Activated CD8-positive, alpha-beta memory T cell treated with anti-CD3 and anti-CD28 coated beads, Interleukin-2, amount 50 U/mL, for 1 hour (primary cell): ENCODE data around the gene CAPN1.
"Not testable (repeated sequence)": the region's sequence is repeated elsewhere in the genome, so short reads cannot be mapped to it uniquely, and the experiment has no call there.

Experiments used
- DNase-seq: peaks from one replicate; pipeline ENCODE4 v3.0.0-alpha.2; 2020; ENCODE audit errors: extremely low read depth

CAPN1 gene

DNA sequence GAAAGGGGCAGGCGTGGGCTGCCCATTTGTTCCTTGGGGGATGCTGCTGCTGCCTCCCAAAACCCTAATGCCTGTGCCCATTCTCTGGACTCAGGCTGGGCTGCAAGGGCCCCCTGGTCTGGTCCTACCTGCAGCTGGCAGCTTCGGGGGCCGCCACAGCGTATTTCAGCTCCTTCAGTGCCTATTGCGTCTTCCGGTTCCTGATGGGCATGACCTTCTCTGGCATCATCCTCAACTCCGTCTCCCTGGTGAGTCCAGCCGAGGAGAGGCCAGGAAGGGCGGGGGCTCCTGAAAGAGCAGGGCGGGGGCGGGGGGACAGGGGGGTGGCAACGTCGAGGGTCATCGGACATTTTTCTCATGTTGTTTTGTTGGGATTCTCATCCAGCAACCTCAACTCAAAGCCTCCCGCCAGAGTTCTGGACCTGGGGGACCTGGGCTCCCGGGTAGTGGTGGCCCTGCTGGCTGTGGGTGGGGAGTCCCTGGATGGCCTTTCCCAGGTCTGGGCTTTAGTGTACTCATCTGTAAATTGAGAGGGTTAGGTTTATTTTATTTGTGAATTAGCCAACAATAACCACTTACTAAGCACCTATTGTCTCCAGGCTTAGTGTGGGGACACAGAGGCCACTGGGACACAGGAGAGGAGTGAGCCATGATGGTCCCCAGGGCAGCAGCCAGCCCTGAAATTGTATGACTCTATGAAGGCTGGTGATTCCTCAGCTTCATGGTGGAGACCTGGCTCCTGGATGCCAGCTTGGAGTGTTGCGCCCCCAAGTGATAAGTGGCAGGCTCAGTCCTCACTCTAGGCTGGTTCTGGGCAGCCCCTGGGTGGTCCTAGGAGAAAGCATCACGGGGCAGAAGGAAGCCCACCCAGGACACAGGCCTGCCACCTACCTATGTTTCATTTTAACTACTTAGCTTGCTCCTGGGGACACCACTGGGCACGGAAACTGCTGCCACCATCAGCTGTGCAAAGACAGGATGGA, 36.0 kb downstream of the CAPN1 start:
- DNase-seq: no peak

DNA sequence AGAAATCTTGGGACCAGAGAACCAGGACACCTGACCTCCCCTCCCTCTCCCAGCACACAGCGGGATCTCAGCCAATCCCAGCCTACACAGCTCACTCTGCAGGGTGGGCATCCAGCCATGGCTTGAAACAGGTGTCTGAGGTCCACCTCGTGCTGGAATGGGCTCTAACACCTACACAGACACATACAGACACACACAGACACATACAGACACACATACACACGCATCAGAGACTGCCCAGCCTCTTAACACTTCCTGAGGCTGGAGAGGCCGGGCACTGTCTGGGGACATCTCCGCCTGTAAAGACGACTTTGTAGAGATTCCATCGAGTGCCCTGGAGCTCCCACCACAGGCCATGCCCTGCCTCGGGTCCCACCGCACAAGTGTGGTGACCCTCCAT, 36.7 kb downstream of the CAPN1 start:
- DNase-seq: no peak

DNA sequence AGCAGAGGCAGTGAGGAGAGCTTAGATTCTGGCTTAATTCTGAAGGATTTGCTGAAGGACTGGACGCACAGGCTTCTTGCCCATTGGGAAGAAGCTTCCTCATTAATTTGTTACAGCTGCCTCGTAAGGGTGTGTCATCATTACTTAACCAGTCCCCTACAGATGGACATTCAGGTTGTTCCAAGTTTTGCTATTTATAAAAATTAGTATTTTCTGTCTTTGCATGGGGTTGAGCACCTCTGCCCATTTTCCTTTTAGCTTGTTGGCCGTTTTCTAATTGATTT, 38.1 kb downstream of the CAPN1 start:
- DNase-seq: no peak

DNA sequence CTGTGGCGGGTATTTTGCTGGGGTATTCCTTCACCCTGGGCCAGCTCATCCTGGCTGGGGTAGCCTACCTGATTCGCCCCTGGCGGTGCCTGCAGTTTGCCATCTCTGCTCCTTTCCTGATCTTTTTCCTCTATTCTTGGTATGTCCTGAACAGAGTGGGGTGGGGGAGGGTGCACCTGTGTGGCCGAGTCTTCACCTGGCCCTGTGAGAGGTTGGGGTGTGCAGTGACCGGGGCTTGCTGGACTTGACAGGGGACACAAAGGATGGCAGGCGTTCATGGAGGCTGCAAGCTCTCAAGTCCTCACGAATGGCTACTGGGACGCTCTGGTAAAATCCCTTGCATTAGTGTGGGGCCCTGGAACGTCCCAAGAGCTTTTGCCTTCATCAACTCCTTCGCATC, 39.3 kb downstream of the CAPN1 start:
- no peak for DNase-seq

DNA sequence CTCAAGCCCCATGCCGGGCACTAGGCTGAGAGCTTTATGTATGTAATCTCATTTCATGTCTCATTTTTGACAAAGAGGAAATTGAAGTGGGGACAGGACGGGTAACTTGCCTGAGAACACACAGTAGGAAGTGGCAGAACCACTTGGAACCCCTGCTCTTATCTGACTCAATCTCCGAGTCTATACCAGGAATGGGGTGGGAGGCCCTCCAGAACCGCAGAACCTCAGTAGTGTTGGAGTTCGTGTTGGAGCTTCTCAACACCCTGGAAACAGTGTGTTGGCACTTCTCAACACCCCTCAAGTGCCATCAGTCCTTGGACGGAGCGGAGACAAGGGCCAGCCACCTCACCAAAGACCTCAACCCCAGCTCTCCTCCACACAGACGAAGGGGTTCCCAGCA, 41.3 kb downstream of the CAPN1 start:
- DNase-seq: no peak

DNA sequence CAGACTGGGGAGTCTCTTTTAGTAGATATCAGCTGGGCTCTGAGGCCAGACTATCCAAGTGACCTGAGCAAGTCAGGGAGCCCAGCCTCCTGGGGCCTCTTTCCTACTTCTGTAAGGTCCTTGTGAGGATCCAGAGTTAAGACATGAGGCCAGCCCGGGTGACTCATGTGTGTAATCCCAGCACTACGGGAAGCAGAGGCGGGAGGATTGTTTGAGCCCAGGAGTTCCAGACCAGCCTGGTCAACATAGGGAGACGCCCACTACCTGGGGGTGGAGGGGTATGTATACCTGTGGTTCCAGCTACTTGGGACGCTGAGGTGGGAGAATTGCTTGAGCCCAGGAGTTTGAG, 43.2 kb downstream of the CAPN1 start:
- DNase-seq: no peak

DNA sequence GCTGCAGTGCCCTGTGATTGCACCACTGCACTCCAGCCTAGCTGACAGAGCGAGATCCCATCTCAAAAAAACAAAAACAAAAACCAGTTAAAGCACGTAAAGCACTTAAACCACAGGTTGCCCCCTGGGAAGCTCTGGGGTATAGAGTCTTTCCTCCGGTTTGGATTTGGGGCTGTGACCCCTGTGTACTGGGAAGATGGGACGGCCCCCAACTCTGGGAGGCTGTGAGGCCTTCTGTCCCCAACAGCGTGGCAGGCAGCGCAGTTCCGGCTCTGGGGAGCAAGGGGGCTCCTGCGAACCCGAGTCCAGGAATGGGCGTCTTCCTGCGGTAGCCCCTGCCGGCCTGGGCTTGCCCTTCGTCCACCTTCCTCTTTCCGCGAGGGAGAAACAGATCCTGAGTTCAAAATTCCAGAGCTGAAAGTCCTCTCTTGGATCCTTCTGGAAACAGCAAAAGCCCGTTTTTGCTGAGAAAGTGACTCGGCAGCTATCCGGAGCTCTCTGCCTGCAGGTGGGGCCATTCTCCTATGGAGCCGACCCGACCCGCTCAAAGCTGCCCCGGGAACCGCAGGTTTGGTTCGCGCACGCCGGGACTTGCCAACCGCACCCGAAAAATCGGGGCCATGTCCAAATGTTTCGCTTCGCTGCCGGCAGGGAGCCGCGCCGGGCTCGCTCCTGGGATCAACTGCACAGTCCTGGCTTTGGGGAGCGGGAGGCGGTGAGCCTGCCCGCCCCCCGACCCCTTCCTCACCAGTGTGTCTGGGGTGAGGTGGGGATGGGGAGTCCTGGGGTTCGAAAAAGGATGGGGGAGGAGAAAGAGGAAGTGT, 43.8 kb downstream of the CAPN1 start:
- DNase-seq: no peak

DNA sequence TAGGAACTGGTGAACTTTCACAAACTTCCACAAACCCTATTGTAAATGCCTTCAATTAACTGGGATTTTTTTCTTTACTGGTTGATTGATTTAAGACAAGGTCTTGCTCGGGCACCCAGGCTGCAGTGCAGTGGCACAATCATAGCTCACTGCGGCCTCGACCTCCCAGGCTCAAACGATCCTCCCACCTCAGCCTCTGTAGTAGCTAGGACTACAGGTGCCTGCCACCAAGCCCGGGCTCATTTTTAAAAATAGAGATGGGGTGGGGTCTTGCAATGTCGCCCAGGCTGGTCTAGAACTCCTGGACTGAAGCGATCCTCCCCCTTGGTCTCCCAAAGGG, 44.3 kb downstream of the CAPN1 start:
- no peak for DNase-seq

DNA sequence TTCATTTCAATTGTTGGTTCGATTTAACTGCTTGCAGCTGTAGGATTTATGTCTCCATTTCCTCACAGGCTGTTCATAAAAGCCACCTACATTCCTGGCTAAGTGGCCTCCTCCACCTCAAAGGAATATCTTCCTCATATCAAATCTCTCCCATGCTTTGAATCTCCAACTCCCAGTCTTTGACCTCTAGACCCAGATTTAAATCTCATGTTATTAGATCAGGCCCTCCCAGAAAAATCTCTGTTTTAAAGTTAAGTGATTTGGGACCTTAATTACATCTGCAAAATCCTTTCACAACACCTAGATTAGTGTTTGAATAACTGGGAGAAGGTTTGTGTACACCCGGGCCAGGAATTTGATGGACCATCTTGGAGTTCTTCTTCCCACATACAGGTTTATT, 46.2 kb downstream of the CAPN1 start:
- no peak for DNase-seq

DNA sequence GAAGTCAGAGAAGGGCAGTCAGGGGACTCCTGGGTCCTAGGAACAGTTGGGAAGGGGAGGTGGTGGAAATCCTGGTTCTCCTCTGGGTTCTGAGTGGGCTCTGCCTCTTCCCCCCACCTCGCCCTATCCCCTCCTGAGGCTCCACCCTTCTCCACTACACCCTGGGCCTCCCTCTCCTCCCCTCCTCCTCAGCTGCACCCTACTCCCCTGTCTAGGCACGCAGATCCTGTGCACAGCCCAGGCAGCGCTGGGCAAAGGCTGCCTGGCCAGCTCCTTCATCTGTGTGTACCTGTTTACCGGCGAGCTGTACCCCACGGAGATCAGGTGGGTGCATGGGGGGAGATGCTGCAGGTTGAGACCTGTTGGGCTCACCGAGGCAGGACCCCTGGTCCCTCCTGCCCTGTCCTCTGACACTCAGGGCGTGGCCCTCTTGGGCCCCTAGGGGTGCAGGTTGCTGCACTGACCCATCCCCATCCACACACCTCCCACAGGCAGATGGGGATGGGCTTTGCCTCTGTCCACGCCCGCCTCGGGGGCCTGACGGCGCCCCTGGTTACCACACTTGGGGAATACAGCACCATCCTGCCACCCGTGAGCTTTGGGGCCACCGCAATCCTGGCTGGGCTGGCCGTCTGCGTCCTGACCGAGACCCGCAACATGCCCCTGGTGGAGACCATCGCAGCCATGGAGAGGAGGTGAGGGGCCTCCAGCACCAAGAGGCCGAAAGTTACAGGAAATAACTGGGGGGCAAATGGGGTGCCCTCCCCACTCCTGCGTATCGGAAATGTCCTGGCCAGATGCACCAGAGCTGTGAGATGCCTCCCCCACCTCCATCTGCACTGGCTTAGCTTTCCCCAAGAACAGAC, 54.7 kb downstream of the CAPN1 start:
- no peak for DNase-seq

DNA sequence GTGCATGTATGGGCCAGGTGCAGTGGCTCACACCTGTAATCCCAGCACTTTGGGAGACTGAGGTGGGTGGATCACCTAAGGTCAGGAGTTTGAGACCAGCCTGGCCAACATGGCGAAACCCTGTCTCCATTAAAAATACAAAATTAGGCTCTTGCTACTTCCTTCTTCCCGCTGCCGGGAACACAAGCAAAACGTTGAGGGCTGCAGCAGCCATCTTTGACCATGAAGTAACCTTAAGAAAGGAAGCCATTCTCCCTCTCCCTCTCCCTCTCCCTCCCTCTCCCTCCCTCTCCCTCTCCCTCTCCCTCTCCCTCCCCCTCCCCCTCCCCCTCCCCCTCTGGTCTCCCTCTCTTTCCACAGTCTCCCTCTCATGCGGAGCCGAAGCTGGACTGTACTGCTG, 56.6 kb downstream of the CAPN1 start:
- DNase-seq: not testable (repeated sequence)

DNA sequence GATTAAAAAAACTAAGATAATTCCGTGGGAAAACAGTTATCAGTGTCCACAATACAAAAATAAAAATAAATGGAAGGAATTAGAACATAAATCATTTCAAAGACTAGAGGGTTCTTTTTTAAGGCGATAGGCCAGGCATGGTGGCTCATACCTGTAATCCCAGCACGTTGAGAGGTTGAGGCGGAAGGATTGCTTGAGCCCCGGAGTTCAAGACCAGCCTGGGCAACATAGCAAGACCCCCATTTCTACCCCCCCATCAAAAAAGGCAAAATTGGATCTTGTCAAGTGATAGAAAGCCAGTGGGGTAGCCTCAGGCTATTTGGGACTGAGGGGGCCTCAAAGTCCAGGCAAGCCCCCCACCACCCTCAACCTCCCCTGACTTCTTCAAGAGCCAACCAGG, 59.4 kb downstream of the CAPN1 start:
- DNase-seq: no peak

DNA sequence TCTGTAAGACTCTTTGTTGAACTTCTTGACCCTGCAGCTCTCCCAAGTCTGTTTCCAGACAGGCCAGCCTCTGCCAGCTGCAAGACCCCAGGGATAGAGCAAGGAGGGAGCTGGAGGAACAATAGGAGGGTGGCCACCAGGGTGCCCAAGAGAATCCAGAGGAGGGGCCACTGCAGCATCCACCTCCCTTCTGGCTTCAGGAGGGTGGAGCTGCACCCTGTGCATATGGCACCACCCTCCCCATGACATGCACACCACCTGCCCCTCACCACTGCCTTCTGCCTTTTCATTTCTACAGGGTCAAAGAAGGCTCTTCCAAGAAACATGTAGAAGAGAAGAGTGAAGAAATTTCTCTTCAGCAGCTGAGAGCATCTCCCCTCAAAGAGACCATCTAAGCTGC, 60.0 kb downstream of the CAPN1 start:
- no peak for DNase-seq

DNA sequence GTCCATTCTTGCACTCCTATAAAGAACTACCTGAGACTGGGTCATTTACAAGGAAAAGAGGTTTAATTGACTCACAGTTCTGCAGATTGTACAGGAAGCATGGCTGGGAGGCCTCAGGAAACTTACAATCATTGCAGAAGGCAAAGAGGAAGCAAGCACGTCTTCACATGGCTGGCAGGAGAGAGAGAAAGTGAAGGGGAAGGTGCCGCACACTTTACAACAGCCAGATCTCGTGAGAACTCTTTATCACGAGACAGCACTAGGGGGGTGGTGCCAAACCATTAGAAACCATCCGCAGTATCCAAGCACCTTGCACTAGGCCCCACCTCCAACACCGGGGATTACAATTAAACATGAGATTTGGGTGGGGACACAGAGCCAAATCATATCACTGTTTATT, 60.7 kb downstream of the CAPN1 start:
- DNase-seq: no peak

DNA sequence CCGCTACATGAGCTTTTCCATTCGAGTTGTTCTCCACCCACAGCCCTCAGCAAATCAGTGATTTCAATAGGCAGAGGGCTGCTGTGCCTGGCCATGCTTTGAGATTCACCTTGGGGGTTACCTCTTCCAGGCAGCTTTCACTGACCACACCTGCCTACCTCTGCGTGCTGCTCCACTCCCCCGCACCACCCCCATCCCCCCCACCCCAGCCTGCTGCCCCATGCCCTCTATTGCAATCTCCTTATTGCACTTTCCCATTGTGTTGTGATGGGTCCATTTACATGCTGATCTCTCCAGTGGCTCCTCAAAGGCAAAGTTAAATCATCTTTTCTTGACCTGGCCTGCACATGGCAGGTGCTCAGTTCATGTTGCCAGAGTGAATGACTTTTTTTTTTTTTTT, 62.1 kb downstream of the CAPN1 start:
- no peak for DNase-seq

DNA sequence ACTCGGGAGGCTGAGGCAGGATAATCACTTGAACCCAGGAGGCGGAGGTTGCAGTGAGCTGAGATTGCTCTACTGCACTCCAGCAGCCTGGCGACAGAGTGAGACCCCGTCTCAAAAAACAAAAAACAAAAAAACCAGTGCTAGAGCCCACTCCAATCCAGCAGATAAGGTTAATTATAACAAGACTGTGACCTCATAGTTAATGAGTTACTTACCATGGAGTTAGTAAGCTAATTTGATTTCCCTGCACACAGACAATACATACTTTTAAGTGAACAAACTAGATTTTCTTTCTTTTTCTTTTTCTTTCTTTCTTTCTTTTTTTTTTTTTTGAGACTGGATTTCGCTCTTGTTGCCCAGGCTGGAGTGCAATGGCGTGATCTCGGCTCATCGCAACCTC, 63.3 kb downstream of the CAPN1 start:
- DNase-seq: not testable (repeated sequence)

DNA sequence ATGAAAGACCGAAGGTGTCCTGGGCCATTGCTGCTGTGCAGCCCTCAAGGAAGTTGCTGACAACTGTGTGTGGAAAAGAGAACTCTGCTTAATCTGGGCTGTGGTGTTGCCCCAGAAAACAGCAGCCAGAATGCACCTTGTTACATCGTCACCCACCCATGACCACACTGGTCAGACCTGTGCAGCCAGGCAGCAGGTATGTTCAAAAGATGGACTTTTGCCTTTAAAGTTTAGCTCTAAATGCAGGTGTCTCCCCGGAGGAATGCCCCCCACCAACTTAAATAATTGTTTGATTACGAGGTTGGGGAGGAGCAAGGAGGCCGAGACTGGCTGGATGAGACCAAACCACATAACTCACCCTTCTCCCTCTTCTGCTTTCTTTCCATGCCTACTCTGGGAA, 64.8 kb downstream of the CAPN1 start:
- no peak for DNase-seq

DNA sequence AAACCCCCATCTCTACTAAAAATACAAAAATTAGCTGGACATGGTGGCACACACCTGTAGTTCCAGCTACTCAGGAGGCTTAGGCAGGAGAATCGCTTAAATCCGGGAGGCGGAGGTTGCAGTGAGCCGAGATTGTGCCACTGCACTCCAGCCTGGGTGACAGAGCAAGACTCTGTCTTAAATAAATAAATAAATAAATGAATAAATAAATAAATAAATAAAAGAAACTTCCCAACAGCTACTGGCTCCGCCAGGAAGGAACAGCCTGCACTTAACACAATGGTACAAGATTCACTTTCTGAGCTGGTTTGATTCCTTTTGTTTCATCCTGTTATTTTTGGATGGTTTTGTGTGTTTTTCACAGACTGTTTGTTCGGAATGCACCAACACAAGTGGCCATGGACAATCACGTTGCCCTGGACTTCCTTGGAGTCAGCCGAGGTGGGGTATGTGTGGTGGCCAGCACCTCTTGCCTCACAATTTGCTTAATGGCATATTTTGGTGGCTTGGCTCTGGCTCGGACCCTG, 66.5 kb downstream of the CAPN1 start:
- DNase-seq: not testable (repeated sequence)

DNA sequence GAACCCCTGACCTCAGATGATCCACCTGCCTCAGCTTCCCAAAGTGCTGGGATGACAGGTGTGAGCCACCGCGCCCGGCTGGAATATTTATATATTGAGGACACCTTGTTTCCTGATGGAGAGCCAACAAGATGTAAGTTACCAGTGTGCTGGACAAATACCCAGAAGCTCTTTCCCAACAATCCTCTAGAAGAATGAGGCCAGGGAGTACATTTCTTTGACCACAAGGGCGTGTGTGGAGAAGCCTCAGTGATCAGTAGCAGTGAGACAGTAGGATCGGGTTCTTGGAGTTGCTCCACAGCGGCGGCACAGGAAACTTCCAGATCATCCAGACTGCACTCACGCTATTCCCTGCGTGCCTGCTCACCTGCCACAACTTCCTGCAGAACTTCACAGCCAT, 69.7 kb downstream of the CAPN1 start:
- DNase-seq: no peak

DNA sequence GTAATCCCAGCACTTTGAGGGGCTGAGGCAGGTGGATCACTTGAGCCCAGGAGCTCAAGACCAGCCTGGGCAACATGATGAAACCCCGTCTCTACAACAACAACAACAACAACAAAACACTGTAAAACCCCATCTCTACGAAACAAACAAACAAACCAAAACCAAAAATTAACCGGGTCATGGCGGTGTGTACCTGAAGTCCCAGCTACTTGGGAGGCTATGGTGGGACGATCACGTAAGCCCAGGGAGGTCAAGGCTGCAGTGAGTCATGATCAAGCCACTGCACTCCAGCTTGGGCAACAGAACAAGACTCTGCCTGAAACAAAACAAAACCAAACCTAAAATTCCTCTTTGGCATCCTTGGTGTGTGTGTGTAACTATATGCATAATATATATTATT, 73.0 kb downstream of the CAPN1 start:
- DNase-seq: no peak

DNA sequence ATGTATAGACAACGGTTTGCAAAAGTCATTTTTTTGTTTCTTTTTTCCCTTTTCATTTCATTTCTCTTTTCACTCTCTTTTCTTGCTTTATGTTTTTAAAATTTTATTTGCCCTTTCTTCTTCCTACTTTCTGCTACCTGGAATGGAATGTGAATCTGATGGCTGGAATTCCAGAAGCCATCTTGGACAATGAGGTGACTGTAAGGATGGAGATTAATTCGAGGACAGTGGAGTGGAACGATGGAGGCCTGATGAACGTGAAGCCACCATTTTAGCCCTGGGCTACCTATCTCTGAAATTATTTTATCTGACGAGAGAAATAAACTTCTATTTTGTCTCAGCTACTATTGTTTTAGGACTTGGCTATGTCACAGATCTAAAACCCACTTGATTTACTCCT, 77.3 kb downstream of the CAPN1 start:
- no peak for DNase-seq

DNA sequence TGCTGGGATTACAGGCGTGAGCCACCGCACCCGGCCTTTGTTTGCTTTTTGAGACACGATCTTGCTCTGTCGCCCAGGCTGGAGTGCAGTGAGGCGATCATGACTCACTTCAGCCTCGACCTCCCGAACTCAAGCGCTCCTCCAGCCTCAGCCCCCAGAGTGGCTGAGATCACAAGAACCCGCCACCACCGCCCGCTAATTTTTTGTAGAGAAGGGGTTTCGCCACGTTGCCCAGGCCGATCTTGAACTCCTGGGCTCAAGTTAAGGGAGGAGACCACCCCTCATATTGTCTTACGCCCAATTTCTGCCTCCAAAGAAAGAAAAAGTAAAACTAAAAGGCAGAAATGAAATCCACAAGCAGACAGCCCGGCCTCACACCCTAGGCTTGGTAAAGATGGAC, 78.6 kb downstream of the CAPN1 start:
- no peak for DNase-seq
